HEK293 (cell line): Measurements from ENCODE around the gene IQCE.

Experiments used
- CTCF ChIP-seq: fragments of 450-650 bp; formaldehyde crosslinking; IDR thresholded peaks from 2 replicates; pipeline ENCODE4 v1.5.1; 2016; ENCODE audit warnings: missing biosample characterization, missing genetic modification characterization
- GFI1B ChIP-seq: fragments of 450-650 bp; formaldehyde crosslinking; IDR thresholded peaks from 2 replicates; pipeline ENCODE4 v1.5.1; 2016; ENCODE audit warnings: missing biosample characterization, missing genetic modification characterization
- KLF16 ChIP-seq: fragments of 450-650 bp; formaldehyde crosslinking; IDR thresholded peaks from 2 replicates; pipeline ENCODE4 v1.5.1; 2017; ENCODE audit warnings: missing biosample characterization, missing genetic modification characterization
- KLF17 ChIP-seq: fragments of 450-650 bp; formaldehyde crosslinking; IDR thresholded peaks from 2 replicates; pipeline ENCODE4 v1.5.1; 2016; ENCODE audit warnings: missing biosample characterization, missing genetic modification characterization
- SCRT1 ChIP-seq: fragments of 450-650 bp; formaldehyde crosslinking; IDR thresholded peaks from 2 replicates; pipeline ENCODE4 v1.5.1; 2016; ENCODE audit warnings: missing biosample characterization, missing genetic modification characterization, borderline replicate concordance
- WT1 ChIP-seq: fragments of 450-650 bp; formaldehyde crosslinking; IDR thresholded peaks from 2 replicates; pipeline ENCODE4 v1.5.1; 2016; ENCODE audit warnings: missing biosample characterization, missing genetic modification characterization
- ZNF169 ChIP-seq: fragments of 450-650 bp; formaldehyde crosslinking; IDR thresholded peaks from 2 replicates; pipeline ENCODE4 v1.5.1; 2016; ENCODE audit warnings: missing biosample characterization, missing genetic modification characterization
- ZNF175 ChIP-seq: fragments of 450-650 bp; formaldehyde crosslinking; IDR thresholded peaks from 2 replicates; pipeline ENCODE4 v1.5.1; 2016; ENCODE audit warnings: missing biosample characterization, missing genetic modification characterization
- ZNF19 ChIP-seq: fragments of 450-650 bp; formaldehyde crosslinking; IDR thresholded peaks from 2 replicates; pipeline ENCODE4; 2016; ENCODE audit warnings: missing biosample characterization, missing genetic modification characterization, low read depth
- ZNF214 ChIP-seq: fragments of 450-650 bp; formaldehyde crosslinking; IDR thresholded peaks from 2 replicates; pipeline ENCODE4 v1.5.1; 2017; ENCODE audit warnings: missing biosample characterization, mild to moderate bottlenecking, missing genetic modification characterization, borderline replicate concordance
- ZNF239 ChIP-seq: fragments of 450-650 bp; formaldehyde crosslinking; IDR thresholded peaks from 2 replicates; pipeline ENCODE4 v1.5.1; 2016; ENCODE audit warnings: missing biosample characterization, missing genetic modification characterization
- ZNF274 ChIP-seq, 2 experiments: fragments of 200-500 bp in 1 of 2; fragments of 450-650 bp in 1 of 2; sonication (Bioruptor generic) in 1 of 2; formaldehyde crosslinking in 1 of 2; IDR thresholded peaks; 2 replicates each; pipeline versions ENCODE4 v1.5.1 to v1.6.1; 2014 to 2016; ENCODE audit warnings: borderline replicate concordance in 1 of 2, inconsistent platforms in 1 of 2, low read length in 1 of 2, missing biosample characterization in 1 of 2, missing genetic modification characterization in 1 of 2
- ZNF335 ChIP-seq: fragments of 450-650 bp; formaldehyde crosslinking; conservative IDR thresholded peaks from 2 replicates; pipeline ENCODE4 v1.5.1; 2016; ENCODE audit warnings: missing biosample characterization, missing genetic modification characterization
- ZNF398 ChIP-seq: fragments of 450-650 bp; formaldehyde crosslinking; IDR thresholded peaks from 2 replicates; pipeline ENCODE4 v1.5.1; 2017; ENCODE audit warnings: missing biosample characterization, missing genetic modification characterization
- ZNF423 ChIP-seq: fragments of 450-650 bp; formaldehyde crosslinking; IDR thresholded peaks from 2 replicates; pipeline ENCODE4 v1.5.1; 2016; ENCODE audit warnings: missing biosample characterization, missing genetic modification characterization
- ZNF626 ChIP-seq: fragments of 450-650 bp; sonication (Bioruptor Pico); formaldehyde crosslinking; IDR thresholded peaks from 2 replicates; pipeline ENCODE4 v1.5.1; 2018; ENCODE audit warnings: missing biosample characterization, missing genetic modification characterization, inconsistent platforms
- ZNF660 ChIP-seq: fragments of 450-650 bp; IDR thresholded peaks from 2 replicates; pipeline ENCODE4 v1.5.1; 2018; ENCODE audit warnings: missing biosample characterization, mild to moderate bottlenecking, missing genetic modification characterization
- ZNF677 ChIP-seq: fragments of 450-650 bp; IDR thresholded peaks from 2 replicates; pipeline ENCODE4 v1.5.0; 2018; ENCODE audit warnings: missing biosample characterization, mild to moderate bottlenecking, missing genetic modification characterization, moderate library complexity
- ZNF76 ChIP-seq: fragments of 450-650 bp; formaldehyde crosslinking; IDR thresholded peaks from 2 replicates; pipeline ENCODE4; 2016; ENCODE audit warnings: low read depth, missing biosample characterization, missing genetic modification characterization, borderline replicate concordance
- ZNF792 ChIP-seq: fragments of 450-650 bp; formaldehyde crosslinking; IDR thresholded peaks from 2 replicates; pipeline ENCODE4 v1.5.1; 2016; ENCODE audit warnings: missing biosample characterization, missing genetic modification characterization
- ZSCAN18 ChIP-seq: fragments of 450-650 bp; formaldehyde crosslinking; IDR thresholded peaks from 2 replicates; pipeline ENCODE4 v1.5.1; 2016; ENCODE audit warnings: missing biosample characterization, missing genetic modification characterization
- ZSCAN30 ChIP-seq: fragments of 450-650 bp; IDR thresholded peaks from 2 replicates; pipeline ENCODE4 v1.5.1; 2018; ENCODE audit warnings: missing biosample characterization, mild to moderate bottlenecking, missing genetic modification characterization, moderate library complexity
- TF ChIP-seq, protein P1 (sequence below): fragments of 450-650 bp; formaldehyde crosslinking; IDR thresholded peaks from 2 replicates; pipeline ENCODE4 v1.5.1; 2016; ENCODE audit warnings: missing biosample characterization, missing genetic modification characterization
- TF ChIP-seq, protein P2 (sequence below): fragments of 450-650 bp; formaldehyde crosslinking; IDR thresholded peaks from 2 replicates; pipeline ENCODE4 v1.5.1; 2016; ENCODE audit warnings: missing biosample characterization, missing genetic modification characterization
- TF ChIP-seq, protein P3 (sequence below): fragments of 450-650 bp; formaldehyde crosslinking; IDR thresholded peaks from 2 replicates; pipeline ENCODE4 v1.5.1; 2016; ENCODE audit warnings: missing biosample characterization, missing genetic modification characterization
- TF ChIP-seq, protein P4 (sequence below): fragments of 450-650 bp; formaldehyde crosslinking; IDR thresholded peaks from 2 replicates; pipeline ENCODE4 v1.5.1; 2016; ENCODE audit warnings: missing biosample characterization, missing genetic modification characterization

IQCE gene

GRCh38 chr7:2558629-2559282 is at the start of gene IQCE (continued):
- TF ChIP-seq, protein P1, sequence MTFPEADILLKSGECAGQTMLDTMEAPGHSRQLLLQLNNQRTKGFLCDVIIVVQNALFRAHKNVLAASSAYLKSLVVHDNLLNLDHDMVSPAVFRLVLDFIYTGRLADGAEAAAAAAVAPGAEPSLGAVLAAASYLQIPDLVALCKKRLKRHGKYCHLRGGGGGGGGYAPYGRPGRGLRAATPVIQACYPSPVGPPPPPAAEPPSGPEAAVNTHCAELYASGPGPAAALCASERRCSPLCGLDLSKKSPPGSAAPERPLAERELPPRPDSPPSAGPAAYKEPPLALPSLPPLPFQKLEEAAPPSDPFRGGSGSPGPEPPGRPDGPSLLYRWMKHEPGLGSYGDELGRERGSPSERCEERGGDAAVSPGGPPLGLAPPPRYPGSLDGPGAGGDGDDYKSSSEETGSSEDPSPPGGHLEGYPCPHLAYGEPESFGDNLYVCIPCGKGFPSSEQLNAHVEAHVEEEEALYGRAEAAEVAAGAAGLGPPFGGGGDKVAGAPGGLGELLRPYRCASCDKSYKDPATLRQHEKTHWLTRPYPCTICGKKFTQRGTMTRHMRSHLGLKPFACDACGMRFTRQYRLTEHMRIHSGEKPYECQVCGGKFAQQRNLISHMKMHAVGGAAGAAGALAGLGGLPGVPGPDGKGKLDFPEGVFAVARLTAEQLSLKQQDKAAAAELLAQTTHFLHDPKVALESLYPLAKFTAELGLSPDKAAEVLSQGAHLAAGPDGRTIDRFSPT (tag by site-specific recombination), result no peak
- TF ChIP-seq ZNF239 (tag by site-specific recombination) (no peak), CTCF (tag by site-specific recombination) (no peak), WT1 (tag by site-specific recombination) (peak; percentile 60; the same call in 1 of the 2 replicates), ZNF76 (tag by site-specific recombination) (no peak), ZNF660 (tag by site-specific recombination) (no peak), ZNF214 (tag by site-specific recombination) (no peak), ZNF398 (tag by site-specific recombination) (peak; percentile 59), ZSCAN30 (tag by site-specific recombination) (no peak), KLF17 (no peak), KLF16 (tag by site-specific recombination) (no peak), ZNF335 (tag by site-specific recombination) (peak; percentile 91), ZNF792 (tag by site-specific recombination) (no peak), ZNF423 (tag by site-specific recombination) (no peak), ZNF274 (IDR thresholded peaks at IDR 0.05; ENCODE audit: low read length) (no peak), ZNF274 (tag by site-specific recombination; IDR thresholded peaks at IDR 0.05; ENCODE audit: borderline replicate concordance) (no peak), SCRT1 (tag by site-specific recombination) (no peak), ZSCAN18 (no peak), ZNF175 (no peak), ZNF677 (tag by site-specific recombination) (0 out of 2 replicates have a peak, but pooled peaks have one; percentile 4), GFI1B (no peak), ZNF19 (no peak), ZNF626 (no peak), ZNF169 (tag by site-specific recombination) (no peak)
- TF ChIP-seq, protein P2, sequence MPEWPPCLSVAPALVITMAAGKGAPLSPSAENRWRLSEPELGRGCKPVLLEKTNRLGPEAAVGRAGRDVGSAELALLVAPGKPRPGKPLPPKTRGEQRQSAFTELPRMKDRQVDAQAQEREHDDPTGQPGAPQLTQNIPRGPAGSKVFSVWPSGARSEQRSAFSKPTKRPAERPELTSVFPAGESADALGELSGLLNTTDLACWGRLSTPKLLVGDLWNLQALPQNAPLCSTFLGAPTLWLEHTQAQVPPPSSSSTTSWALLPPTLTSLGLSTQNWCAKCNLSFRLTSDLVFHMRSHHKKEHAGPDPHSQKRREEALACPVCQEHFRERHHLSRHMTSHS (tag by site-specific recombination), result no peak
- TF ChIP-seq, protein P3, sequence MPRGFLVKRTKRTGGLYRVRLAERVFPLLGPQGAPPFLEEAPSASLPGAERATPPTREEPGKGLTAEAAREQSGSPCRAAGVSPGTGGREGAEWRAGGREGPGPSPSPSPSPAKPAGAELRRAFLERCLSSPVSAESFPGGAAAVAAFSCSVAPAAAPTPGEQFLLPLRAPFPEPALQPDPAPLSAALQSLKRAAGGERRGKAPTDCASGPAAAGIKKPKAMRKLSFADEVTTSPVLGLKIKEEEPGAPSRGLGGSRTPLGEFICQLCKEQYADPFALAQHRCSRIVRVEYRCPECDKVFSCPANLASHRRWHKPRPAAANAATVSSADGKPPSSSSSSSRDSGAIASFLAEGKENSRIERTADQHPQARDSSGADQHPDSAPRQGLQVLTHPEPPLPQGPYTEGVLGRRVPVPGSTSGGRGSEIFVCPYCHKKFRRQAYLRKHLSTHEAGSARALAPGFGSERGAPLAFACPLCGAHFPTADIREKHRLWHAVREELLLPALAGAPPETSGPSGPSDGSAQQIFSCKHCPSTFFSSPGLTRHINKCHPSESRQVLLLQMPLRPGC (tag by site-specific recombination), result no peak
- TF ChIP-seq, protein P4, sequence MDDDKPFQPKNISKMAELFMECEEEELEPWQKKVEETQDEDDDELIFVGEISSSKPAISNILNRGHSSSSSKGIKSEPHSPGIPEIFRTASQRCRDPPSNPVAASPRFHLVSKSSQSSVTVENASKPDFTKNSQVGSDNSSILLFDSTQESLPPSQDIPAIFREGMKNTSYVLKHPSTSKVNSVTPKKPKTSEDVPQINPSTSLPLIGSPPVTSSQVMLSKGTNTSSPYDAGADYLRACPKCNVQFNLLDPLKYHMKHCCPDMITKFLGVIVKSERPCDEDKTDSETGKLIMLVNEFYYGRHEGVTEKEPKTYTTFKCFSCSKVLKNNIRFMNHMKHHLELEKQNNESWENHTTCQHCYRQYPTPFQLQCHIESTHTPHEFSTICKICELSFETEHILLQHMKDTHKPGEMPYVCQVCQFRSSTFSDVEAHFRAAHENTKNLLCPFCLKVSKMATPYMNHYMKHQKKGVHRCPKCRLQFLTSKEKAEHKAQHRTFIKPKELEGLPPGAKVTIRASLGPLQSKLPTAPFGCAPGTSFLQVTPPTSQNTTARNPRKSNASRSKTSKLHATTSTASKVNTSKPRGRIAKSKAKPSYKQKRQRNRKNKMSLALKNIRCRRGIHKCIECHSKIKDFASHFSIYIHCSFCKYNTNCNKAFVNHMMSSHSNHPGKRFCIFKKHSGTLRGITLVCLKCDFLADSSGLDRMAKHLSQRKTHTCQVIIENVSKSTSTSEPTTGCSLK (tag by site-specific recombination), result no peak
